ENCODE measurements around the gene SNRPA.

DNA sequence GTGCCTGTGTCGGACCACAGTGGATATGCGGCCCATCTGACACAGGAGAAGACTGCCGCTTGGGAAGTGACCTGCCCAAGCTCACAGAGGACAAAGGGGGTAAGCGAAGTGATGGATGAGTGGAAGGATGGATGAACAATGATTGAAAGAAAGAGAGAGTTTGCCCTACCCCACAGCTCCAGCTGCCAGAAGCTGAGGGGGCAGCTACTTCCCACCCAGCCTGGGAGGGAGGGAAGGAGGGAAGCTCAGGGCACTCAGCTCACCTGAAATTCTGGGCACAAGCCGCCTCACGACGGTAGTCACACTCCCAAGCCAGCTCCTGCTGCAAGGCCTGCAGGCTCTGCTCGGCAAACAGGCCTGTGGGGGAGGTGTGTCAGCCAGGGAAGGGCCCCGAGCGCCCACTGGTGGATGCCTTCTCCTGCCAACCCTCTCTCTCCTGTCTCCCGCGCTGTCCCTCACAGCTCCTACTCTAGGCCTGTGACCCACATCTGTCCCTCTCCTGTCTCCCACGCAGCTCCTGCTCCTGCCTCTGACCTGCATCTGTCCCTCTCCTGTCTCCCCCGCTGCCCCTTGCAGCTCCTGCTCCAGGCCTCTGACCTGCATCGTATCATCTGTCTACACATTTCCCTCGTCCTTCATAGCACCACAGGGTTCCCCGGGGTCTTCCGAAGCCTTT is 48.5 kb upstream of the SNRPA start:
- no peak for TF ChIP-seq EZH2 (IDR thresholded peaks at IDR 0.05; ENCODE audit: low read depth)
- TF ChIP-seq, protein P1, sequence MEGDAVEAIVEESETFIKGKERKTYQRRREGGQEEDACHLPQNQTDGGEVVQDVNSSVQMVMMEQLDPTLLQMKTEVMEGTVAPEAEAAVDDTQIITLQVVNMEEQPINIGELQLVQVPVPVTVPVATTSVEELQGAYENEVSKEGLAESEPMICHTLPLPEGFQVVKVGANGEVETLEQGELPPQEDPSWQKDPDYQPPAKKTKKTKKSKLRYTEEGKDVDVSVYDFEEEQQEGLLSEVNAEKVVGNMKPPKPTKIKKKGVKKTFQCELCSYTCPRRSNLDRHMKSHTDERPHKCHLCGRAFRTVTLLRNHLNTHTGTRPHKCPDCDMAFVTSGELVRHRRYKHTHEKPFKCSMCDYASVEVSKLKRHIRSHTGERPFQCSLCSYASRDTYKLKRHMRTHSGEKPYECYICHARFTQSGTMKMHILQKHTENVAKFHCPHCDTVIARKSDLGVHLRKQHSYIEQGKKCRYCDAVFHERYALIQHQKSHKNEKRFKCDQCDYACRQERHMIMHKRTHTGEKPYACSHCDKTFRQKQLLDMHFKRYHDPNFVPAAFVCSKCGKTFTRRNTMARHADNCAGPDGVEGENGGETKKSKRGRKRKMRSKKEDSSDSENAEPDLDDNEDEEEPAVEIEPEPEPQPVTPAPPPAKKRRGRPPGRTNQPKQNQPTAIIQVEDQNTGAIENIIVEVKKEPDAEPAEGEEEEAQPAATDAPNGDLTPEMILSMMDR (conservative IDR thresholded peaks at IDR 0.05) = peak; percentile 48; the same call in 1 of the 2 replicates
